Thyroid gland (tissue), 4 donors: ENCODE results near the gene SLC25A21. TPM values are rescaled to one million over a fixed set of nuclear protein-coding genes. Genes with fewer than 3 reads are reported as not detected.

Experiments
- DNase-seq, 2 donors: peaks; one replicate each; pipeline ENCODE4 v3.0.0-alpha.2; 2019
- H3K27ac ChIP-seq, 3 donors: fragments of 200-600 bp; sonication (generic); 1 replicate in 2 of 3; 2 replicates in 1 of 3; pipeline ENCODE4 v1.5.1; 2016 to 2019; ENCODE audit warnings: mild to moderate bottlenecking in 1 of 3, moderate library complexity in 1 of 3
- H3K27me3 ChIP-seq: fragments of 200-600 bp; sonication (generic); one replicate; pipeline ENCODE4 v1.5.1; 2019
- H3K36me3 ChIP-seq, 2 donors: fragments of 200-600 bp; sonication (generic); one replicate each; pipeline ENCODE4 v1.5.1; 2016 to 2019
- H3K4me1 ChIP-seq, 2 donors: fragments of 200-600 bp; sonication (generic); one replicate each; pipeline ENCODE4 v1.5.1; 2017 to 2019
- H3K4me3 ChIP-seq, 3 donors: fragments of 200-600 bp; sonication (generic); replicated peaks in 1 of 3; 1 replicate in 2 of 3; 2 replicates in 1 of 3; pipeline ENCODE4 v1.5.1; 2016; ENCODE audit warnings: mild to moderate bottlenecking in 1 of 3
- H3K9me3 ChIP-seq: fragments of 200-600 bp; sonication (generic); one replicate; pipeline ENCODE4 v1.5.1; 2017
- CTCF ChIP-seq, 6 experiments: fragments of 200-600 bp in 3 of 6; fragments of 450-650 bp in 3 of 6; sonication (generic) in 3 of 6; IDR thresholded peaks; one replicate each; pipeline ENCODE4 v1.5.1; 2016 to 2019; ENCODE audit warnings: antibody characterized with exemption in 6 of 6, mild to moderate bottlenecking in 2 of 6, inconsistent platforms in 1 of 6, moderate library complexity in 1 of 6
- POLR2A ChIP-seq, 2 donors: fragments of 450-650 bp; IDR thresholded peaks; one replicate each; pipeline ENCODE4 v1.6.1; 2017; ENCODE audit warnings: antibody characterized with exemption in 2 of 2, mild to moderate bottlenecking in 2 of 2, moderate library complexity in 1 of 2
- WGBS, 2 donors: methylation state at CpG; one replicate each; pipeline ENCODE4 v1.1.5; 2017; 5-methylcytosine and 5-hydroxymethylcytosine counted together
- intact Hi-C: fragments of 100-400 bp; cut with DNase I; formaldehyde crosslinking; loops from one replicate; pipeline ENCODE4 v1.15.1; 2023
- total RNA-seq, 4 donors: library from RNA; depleted of rRNA; stranded (reverse); fragments of >200 nt; gene quantifications; one replicate each; pipeline ENCODE4 v1.2.3, GENCODE V29; 2016

The SLC25A21 gene
- total RNA-seq, 4 donors from 2014 or later = 0.29 to 1.4 (median 0.60) TPM

- Histone ChIP-seq H3K4me3 (no peak overlapping the region), H3K36me3 (no peaks in the 10 kb centered on the region), H3K4me1 (no peaks in the 10 kb centered on the region), H3K27me3 (no peaks in the 10 kb centered on the region), H3K9me3 (no peaks in the 10 kb centered on the region), H3K27ac (no peak overlapping the region)
- no peak for DNase-seq
- 74 to 91% methylated on average over 2 of the region's 2 CpGs for WGBS, 2 donors
- intact Hi-C loops = no loop called here
- TF ChIP-seq CTCF (IDR thresholded peaks at IDR 0.05) (no peak), POLR2A (IDR thresholded peaks at IDR 0.05) (no peak)
Observed at GRCh38 chr14:36879558-36879957, 292.8 kb downstream of the SLC25A21 start.

GRCh38 chr14:36874396-36875138 lies 297.8 kb downstream of the SLC25A21 start:
- no peak overlapping the region for H3K27ac ChIP-seq
- H3K4me3 ChIP-seq = no peak overlapping the region
- TF ChIP-seq CTCF (IDR thresholded peaks at IDR 0.05) = no peak
- H3K27me3 ChIP-seq = no peaks in the 10 kb centered on the region
- no peaks in the 10 kb centered on the region for H3K9me3 ChIP-seq
- 46 to 48% methylated on average over 6 of the region's 6 CpGs for WGBS, 2 donors
- H3K4me1 ChIP-seq = no peaks in the 10 kb centered on the region
- intact Hi-C loops = no loop called here
- no peaks in the 10 kb centered on the region for H3K36me3 ChIP-seq
- no peak for DNase-seq

- DNase-seq = no peak
- TF ChIP-seq CTCF (IDR thresholded peaks at IDR 0.05) (no peak), POLR2A (IDR thresholded peaks at IDR 0.05) (no peak)
- H3K27me3 ChIP-seq = no peaks in the 10 kb centered on the region
Observed at GRCh38 chr14:36870776-36871175, 301.6 kb downstream of the SLC25A21 start.

GRCh38 chr14:36869125-36869524 lies 303.3 kb downstream of the SLC25A21 start:
- no peaks in the 10 kb centered on the region for H3K4me1 ChIP-seq
- WGBS, 2 donors = 81 to 82% methylated on average over 1 of the region's 1 CpG
- no peak for DNase-seq
- TF ChIP-seq CTCF (IDR thresholded peaks at IDR 0.05) (no peak), POLR2A (IDR thresholded peaks at IDR 0.05) (no peak)
- intact Hi-C loops = no loop called here
- no peak overlapping the region for H3K27ac ChIP-seq
- no peaks in the 10 kb centered on the region for H3K9me3 ChIP-seq
- H3K4me3 ChIP-seq = no peak overlapping the region
- H3K27me3 ChIP-seq = no peaks in the 10 kb centered on the region
- H3K36me3 ChIP-seq = no peaks in the 10 kb centered on the region

More at GRCh38 chr14:36870776-36871175, 301.6 kb downstream of the SLC25A21 start:
- H3K4me3 ChIP-seq = no peak overlapping the region
- intact Hi-C loops = no loop called here
- 66 to 74% methylated on average over 5 of the region's 5 CpGs for WGBS, 2 donors
- no peak overlapping the region for H3K27ac ChIP-seq
- no peaks in the 10 kb centered on the region for H3K36me3 ChIP-seq
- H3K4me1 ChIP-seq = no peaks in the 10 kb centered on the region
- no peaks in the 10 kb centered on the region for H3K9me3 ChIP-seq

GRCh38 chr14:36866867-36867266 lies 305.5 kb downstream of the SLC25A21 start:
- Histone ChIP-seq H3K36me3 (no peaks in the 10 kb centered on the region), H3K4me3 (no peak overlapping the region), H3K9me3 (no peaks in the 10 kb centered on the region), H3K27me3 (no peaks in the 10 kb centered on the region), H3K27ac (no peak overlapping the region), H3K4me1 (no peaks in the 10 kb centered on the region)
- intact Hi-C loops = no loop called here
- no peak for DNase-seq
- WGBS, 2 donors = 82 to 84% methylated on average over 4 of the region's 4 CpGs
- TF ChIP-seq CTCF (IDR thresholded peaks at IDR 0.05) (no peak), POLR2A (IDR thresholded peaks at IDR 0.05) (no peak)
